MV-4-11 (cell line): ENCODE results near the gene SPDEF.

Source experiments
- DNase-seq: peaks from one replicate; lab custom pipeline; 2025; lab: John Stamatoyannopoulos, UW

SPDEF gene

GRCh38 chr6:34563513-34563870 lies 7.4 kb upstream of the SPDEF start:
- no peak for DNase-seq

- DNase-seq = no peak
Observed at GRCh38 chr6:34562861-34563512, 6.9 kb upstream of the SPDEF start.

GRCh38 chr6:34562350-34562749 lies 6.2 kb upstream of the SPDEF start:
- DNase-seq = no peak

- no peak for DNase-seq
Observed at GRCh38 chr6:34561227-34561530, 5.0 kb upstream of the SPDEF start.

- DNase-seq = no peak
Observed at GRCh38 chr6:34560366-34561226, 4.5 kb upstream of the SPDEF start.

- no peak for DNase-seq
Observed at GRCh38 chr6:34559651-34560365, 3.7 kb upstream of the SPDEF start.

- no peak for DNase-seq
Observed at GRCh38 chr6:34558172-34558714, 2.1 kb upstream of the SPDEF start.

GRCh38 chr6:34557228-34557627 lies 1.1 kb upstream of the SPDEF start:
- DNase-seq = no peak

- no peak for DNase-seq
Observed at GRCh38 chr6:34556493-34556892, 364 bp upstream of the SPDEF start.

- no peak for DNase-seq
Observed at GRCh38 chr6:34555328-34555727, 801 bp downstream of the SPDEF start.

- DNase-seq = no peak
Observed at GRCh38 chr6:34555007-34555322, 1.2 kb downstream of the SPDEF start.

GRCh38 chr6:34554291-34555006 lies 1.7 kb downstream of the SPDEF start:
- no peak for DNase-seq

GRCh38 chr6:34553750-34554149 lies 2.4 kb downstream of the SPDEF start:
- DNase-seq = no peak

GRCh38 chr6:34553146-34553545 lies 3.0 kb downstream of the SPDEF start:
- DNase-seq = no peak

GRCh38 chr6:34552620-34553019 lies 3.5 kb downstream of the SPDEF start:
- no peak for DNase-seq

GRCh38 chr6:34551720-34552119 lies 4.4 kb downstream of the SPDEF start:
- DNase-seq = no peak

GRCh38 chr6:34549804-34550202 lies 6.3 kb downstream of the SPDEF start:
- DNase-seq = no peak

GRCh38 chr6:34549026-34549803 lies 6.9 kb downstream of the SPDEF start:
- no peak for DNase-seq

- DNase-seq = no peak
Observed at GRCh38 chr6:34547701-34548644, 8.2 kb downstream of the SPDEF start.

GRCh38 chr6:34546551-34547321 lies 9.4 kb downstream of the SPDEF start:
- DNase-seq = no peak
